Cerebellar nuclear complex (tissue), 1 donor: ENCODE measurements around the gene RNF208.
"Not testable (repeated sequence)": the region's sequence is repeated elsewhere in the genome, so short reads cannot be mapped to it uniquely, and the experiment has no call there.

Experiments
- DNase-seq, 2 experiments: peaks; one replicate each; lab custom pipeline; 2025; lab: John Stamatoyannopoulos, UW

The RNF208 gene

GRCh38 chr9:137253717-137254623 lies 31.9 kb upstream of the RNF208 start:
- no peak for DNase-seq

DNA sequence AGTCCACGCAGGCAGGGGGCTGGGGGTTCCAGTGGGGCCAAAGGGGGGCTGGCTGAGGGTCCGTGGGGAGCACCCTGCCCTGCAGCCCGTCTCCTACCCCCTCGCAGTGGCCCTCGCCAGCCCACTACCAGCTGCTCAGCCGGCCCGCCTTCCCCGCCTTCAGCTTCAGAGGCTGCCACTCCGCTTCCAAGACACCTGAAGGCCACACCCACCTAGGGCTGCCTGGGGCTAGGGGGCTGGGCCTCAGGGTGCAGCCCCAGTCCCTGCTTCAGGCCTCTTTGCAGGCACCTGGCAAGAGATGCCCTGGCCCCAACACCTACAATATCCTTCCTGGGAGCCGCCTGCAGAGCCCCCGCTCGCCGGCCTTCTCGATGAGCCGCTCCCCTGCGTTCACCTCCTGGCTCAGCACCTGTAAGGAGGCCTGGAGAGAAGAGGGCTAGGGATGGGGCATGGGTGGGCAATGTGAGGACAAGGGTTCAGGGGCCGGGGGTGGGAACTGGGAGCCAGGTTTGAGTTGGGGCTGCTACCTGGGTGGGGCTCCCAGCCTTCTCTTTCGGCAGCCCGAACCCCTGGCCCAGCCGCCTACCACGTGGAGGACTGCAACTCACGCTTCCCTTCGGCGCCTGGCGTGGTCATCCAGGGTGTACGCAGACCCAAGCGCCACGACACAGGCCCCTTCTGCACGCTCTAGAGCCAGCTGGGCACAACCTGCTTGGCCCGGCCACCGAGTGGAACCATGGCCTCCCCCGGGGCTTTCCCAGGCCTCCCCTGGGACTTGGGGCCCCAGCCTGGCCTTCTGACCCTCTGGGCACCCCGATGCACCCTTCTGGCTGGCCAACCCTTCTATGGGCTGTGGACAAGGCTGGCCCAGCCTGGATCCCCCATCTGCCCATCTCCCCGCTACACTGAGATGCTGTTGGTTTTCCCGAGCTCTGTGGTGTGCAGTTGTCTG lies 30.8 kb upstream of the RNF208 start:
- no peak for DNase-seq

GRCh38 chr9:137251490-137252268 lies 29.6 kb upstream of the RNF208 start:
- DNase-seq = no peak

DNA sequence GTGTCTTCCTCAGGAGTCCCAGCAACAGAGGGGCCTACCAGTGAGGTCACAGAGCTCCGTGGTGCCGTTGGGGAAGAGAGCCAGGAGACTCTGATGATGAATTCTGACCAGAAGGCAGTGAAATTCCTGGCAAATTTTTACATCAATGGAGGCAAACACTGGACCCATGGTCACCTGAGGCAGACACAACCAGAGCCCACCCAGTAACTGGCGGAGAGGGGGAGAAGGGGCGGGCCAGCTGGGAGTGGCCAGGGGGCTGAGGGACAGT lies 29.1 kb upstream of the RNF208 start, which contains the start of gene STPG3:
Gene STPG3 (plus strand): TSS at position 93 of the 268 bp plus-strand sequence. CDS start 1 bp downstream, at position 94.
- no peak for DNase-seq

- no peak for DNase-seq
These were observed 28.5 kb upstream of the RNF208 start for GRCh38 chr9:137250329-137251193.

- DNase-seq = no peak
These were observed 25.8 kb upstream of the RNF208 start for GRCh38 chr9:137247916-137248175.

GRCh38 chr9:137247135-137247915 lies 25.3 kb upstream of the RNF208 start:
- no peak for DNase-seq

- no peak for DNase-seq
These were observed 23.7 kb upstream of the RNF208 start for GRCh38 chr9:137245450-137246421.

GRCh38 chr9:137244486-137245449 lies 22.7 kb upstream of the RNF208 start:
- DNase-seq = no peak

- no peak for DNase-seq
These were observed 21.8 kb upstream of the RNF208 start for GRCh38 chr9:137243626-137244485.

GRCh38 chr9:137243266-137243625 lies 21.2 kb upstream of the RNF208 start:
- not testable (repeated sequence) for DNase-seq

GRCh38 chr9:137242269-137243203 lies 20.5 kb upstream of the RNF208 start:
- no peak for DNase-seq

GRCh38 chr9:137241490-137242268 lies 19.6 kb upstream of the RNF208 start:
- DNase-seq = no peak

DNA sequence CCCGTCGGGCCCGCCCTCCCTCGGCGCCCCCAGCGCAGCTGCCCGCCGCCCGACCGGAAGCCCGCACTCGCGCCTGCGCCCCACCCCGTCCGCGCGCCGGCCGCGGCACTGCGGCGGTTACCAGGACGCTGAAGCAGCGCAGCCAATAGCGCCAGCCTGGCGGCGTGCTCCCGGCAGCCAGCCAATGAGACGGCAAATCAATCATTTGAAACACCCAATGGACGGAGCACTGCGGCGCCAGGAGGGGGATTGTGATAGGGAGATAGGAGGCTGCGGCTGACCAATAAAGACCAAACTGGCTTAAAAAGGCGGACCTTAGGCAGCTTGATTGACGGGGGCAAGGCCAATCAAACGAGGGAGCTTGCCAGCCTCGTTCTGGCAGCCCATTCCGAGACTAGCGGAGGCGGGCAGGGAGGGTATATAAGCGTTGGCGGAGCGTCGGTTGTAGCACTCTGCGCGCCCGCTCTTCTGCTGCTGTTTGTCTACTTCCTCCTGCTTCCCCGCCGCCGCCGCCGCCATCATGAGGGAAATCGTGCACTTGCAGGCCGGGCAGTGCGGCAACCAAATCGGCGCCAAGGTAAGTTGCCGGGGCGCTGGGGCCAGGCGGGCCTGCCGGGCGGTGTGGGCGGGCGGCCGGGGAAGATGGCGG lies 18.9 kb upstream of the RNF208 start, which contains the start of gene TUBB4B:
Gene TUBB4B (plus strand): TSS at position 447 of the 649 bp plus-strand sequence. CDS start 74 bp downstream, at position 521.
- DNase-seq = peak; percentile 97 to 99
